Midbrain (tissue), 1 donor: ENCODE results near the gene GBE1.

Source experiments
- DNase-seq: peaks from one replicate; lab custom pipeline; 2025; lab: John Stamatoyannopoulos, UW

Gene GBE1

GRCh38 chr3:81699536-81700320 lies 61.7 kb downstream of the GBE1 start:
- peak; percentile 19 for DNase-seq

DNA sequence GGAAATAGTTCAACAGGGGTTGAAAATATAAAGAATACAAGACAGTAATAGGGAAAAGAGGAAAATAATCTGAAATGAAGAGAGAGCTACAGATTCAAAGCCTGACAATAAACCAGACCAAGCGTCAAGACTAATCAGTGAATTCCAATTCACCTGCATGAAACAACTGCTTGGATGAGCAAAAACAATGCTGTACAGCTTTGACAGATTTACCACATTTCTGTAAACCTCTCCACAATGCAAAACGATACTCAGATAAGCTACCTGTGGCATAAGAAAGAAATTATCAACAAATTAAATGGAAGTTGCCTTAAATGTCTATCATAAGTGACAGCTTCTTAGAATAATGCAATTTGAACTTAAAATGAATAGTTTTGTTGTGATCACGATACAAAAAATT lies 65.4 kb downstream of the GBE1 start:
- DNase-seq: no peak

DNA sequence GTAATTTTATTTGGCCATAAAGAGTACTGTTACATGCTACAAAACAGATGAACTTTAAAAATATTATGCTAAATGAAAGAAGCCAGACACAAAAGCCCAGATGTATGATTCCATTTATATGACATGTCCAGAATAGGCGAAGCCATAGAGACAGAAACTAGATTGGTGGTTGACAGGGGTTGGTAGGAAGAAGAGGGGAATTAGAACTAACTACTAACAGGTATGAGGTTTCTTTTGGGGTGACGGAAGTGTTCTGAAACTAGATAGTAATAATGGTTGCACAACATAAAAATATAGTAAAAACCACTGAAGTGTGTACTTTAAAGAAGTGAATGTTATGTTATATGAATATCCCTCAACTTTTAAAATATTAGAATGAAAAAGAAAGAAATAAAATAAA lies 66.1 kb downstream of the GBE1 start:
- DNase-seq: no peak

DNA sequence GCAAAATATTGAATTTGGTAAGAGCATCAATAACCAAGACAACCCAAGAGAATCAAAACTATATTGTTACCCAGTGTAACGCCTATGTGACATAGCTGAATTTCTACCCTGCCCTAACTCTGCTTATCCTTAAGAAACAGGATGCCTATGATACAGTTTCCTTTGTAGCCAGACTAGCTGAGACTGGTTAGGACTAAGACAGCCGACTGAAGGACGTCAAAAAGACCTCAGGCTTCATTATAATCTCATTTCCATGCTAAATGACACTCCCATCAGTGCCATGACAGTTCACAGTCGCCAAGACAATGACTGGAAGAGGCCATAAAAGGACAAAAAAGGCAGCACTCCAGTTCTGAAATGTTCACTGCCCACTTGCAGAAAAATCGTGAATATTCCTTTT lies 66.8 kb downstream of the GBE1 start:
- no peak for DNase-seq

GRCh38 chr3:81692766-81693165 lies 68.7 kb downstream of the GBE1 start:
- DNase-seq: no peak

- no peak for DNase-seq
These were observed 71.8 kb downstream of the GBE1 start for GRCh38 chr3:81689617-81690016.

- DNase-seq: no peak
These were observed 76.6 kb downstream of the GBE1 start for GRCh38 chr3:81684751-81685395.

DNA sequence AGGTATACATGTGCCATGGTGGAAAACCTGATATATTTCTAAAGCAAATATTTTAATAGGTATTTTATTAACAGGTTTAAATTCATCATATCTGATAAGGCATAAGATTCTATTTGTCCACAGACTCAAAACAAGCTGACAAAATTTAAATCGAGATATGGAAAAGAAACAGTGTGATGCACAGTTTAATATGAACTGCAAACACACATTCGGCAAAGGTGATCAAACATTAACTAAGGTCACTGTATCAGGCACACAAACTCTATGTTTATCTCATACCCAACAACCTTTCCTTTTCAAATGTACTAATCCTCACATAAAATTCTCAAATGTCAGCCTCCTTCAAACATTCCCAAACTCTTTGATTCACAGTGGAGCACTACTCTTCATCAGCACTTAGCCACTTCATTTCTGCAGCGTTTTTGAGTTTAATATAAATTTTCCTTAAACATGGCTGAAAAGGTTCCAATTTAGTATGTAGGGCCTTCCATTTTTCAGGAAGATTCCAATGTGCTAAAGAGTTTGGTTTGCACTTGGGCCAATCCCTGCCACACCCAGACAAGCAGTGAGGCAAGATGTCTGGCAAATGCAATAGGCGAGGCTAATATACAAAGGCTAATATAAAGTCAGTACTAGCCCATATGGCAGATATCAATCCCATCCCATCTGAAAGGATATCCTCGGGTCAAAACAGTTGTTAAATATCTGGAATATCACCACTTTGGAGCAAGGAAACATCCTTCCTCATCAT lies 84.6 kb downstream of the GBE1 start:
- DNase-seq: no peak

DNA sequence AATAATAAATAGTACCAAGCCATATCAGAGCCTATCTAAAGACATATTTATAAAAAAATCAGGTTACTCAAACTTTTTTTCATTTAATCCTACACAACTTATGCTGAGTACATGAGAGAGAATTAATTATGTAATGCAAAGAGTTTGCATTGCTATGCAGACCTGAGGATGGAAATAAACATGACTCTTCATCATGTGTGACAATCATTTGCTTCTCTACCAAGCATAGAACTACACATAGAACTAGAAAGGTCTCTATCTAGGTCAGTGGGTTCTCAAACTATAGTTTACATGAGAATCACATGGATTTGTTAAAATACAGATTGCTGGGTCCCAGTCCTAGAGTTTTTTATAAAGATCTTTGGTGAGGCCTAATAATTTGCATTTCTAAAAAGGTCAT lies 86.8 kb downstream of the GBE1 start:
- DNase-seq: no peak

GRCh38 chr3:81668283-81668682 lies 93.2 kb downstream of the GBE1 start:
- no peak for DNase-seq

DNA sequence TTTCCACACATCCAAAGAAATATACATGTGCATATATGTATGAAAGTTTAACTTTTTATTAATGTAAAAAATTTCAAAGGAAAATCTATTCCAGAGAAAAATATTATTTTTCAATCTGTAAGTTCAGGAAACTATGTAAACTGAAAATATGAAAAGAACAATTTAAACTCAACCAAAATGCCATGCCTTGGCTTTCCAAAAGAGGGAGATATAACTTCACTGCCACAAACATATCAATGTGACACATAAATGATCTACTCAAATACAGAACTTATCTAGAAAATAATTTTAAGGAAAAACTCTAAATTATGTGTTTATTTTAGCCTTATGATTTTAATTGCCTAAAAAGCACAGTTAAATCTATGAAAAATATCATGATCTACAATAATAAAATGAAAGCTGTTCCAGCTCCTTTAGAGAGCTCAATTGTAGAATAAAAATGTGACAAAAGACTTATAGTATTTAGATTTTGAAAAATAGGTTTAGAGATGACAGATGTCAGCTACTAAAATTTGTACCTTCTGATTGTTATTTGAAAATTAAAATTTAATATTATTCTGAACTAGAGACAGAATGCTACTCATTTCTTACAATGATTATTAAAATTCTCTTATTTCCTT lies 94.8 kb downstream of the GBE1 start:
- peak; percentile 22 for DNase-seq

DNA sequence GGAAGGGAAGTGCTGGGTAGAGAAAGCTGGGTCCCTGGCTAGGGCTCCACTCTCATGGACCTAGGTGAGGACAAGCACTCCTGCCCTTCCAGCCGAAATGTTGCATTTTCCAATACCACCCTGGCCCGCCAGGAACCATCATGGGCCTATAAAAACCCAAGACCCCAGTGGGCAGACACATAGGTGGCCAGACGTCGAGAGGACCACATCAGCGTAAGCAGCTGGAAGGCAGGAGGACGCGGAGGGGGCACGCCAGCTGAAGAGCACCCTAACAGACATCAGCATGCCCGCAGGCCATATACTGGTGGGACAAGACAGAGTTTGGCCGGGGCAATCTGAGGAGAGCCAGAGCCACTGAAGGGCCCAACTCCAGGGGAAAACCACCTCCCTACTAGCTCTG lies 98.3 kb downstream of the GBE1 start:
- no peak for DNase-seq

DNA sequence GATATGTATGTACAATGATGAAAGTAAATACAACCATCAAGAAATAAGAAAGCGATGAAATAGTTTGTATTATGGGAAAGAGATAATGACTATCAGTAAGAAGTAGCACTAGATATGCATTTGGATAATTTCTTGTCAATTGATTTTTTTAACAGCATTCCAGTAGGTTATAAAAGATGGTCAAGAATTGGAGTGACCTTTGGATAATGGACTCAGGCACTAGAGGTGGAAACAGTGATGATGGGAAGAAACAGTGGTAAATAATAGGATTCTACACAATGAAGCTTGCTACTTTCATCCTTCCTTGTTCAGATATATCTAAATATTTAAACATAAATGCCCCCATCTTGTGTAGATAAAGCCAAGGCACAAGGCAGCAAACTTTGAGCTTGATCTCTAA lies 101.4 kb downstream of the GBE1 start:
- no peak for DNase-seq

- no peak for DNase-seq
These were observed 103.0 kb downstream of the GBE1 start for GRCh38 chr3:81658322-81658997.

DNA sequence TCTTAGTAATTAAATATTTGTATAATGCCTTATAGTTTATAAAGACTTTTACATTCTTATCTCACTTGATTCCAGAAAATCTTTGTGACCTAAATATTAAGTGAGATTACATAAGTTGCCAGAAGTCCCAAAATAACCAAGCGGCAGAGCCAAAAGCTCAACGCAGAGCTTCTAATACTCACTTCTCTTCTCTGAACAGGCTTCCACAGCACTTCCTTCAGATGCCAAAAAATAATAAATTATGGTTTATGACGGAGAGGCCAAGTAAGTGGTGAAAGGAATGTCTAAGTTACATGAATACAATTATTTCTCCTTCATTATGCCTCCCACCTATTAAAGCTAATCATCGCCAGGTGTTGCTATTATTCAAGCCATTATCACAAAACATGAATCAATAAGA lies 110.3 kb downstream of the GBE1 start:
- no peak for DNase-seq

- no peak for DNase-seq
These were observed 111.3 kb downstream of the GBE1 start for GRCh38 chr3:81650187-81650586.

- no peak for DNase-seq
These were observed 116.2 kb downstream of the GBE1 start for GRCh38 chr3:81645248-81645647.

DNA sequence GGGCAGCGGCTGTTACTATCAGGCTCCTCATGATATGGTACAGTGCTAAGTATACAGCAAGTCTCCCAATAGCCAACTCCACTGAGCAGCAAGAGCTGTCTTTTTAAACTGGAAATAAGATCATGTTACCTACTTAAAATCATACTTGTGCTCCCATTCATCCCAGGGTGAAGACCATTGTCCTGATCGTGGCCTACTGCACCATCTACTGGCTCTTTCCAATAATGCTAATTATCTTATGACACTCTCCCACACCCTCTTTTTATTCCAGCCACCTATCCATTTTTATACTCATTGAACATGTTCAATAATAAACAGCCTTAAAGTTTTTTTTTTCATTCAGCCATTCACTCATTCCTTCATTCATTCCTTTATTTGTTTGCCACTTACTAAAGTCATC lies 117.7 kb downstream of the GBE1 start:
- peak; percentile 9 for DNase-seq

DNA sequence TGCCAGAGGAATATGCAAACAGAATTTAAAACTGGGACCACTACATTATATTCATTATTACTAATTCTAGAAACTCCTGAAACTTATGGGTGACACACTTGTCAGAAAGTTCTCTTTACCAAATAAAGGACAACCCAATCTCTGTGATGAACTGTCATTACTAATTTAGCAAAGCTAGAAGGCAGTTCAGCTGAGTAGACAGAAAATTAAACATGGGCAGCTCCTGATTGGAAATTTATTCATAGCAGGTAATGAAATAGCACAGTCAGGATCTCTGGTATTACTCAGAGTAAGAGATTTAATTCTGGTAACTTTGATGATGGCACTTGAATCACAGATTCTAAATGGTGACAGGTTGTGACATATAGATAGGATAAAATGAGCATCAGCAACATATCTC lies 123.0 kb downstream of the GBE1 start:
- DNase-seq: no peak

DNA sequence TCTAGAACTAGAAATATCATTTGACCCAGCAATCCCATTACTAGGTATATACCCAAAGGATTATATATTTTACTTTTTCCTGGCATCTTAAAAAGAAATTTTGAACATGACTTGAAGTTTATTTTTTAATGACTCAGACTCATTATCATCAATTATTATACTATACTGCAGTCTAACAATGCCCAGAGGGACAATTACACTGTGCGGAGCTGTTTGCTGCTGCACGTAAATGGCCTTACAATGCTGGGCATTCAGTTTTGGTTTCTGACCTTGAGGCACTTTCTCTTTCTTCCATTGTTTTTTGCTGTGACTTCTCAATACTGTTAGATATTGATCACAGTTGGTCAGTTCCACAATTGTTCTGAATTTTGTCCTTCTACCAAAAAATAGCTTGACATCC lies 128.8 kb downstream of the GBE1 start:
- DNase-seq: no peak

DNA sequence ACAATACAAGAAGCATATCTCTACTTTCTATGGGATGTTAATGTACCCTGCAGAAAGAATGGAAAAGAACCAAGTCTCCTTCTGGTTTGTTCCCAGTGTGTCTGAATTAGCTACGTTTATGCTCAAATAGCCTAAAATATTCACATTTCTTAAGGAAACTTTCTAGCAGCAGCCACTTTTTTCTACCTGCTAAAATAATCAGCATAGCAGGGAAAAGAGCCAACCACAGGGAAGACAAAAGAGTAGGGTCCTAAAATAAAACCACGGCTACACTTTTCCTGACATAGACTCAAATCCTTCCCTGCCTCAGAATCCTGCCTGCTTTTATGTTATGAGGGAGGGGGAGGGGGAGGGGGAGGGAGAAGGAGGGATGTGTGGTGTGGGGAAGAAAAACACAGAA lies 136.7 kb downstream of the GBE1 start:
- DNase-seq: no peak

DNA sequence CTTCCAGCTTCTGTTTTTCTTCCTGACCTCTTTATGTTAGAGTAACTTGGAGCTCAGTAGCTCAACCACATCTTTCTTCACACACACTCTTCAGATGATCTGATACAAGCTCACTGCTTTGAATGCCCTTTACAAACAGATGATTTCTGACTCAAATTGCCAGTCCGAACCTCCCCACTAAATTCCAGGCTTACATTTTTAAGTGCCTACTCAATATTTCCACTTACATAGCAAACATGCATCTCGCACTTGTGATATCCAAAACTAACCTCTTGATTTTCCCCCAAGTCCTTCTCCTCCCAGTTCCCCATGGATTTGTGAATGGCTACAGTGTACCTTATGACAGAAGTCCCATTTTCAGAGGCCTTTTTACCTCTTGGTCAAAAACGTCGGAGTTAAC lies 139.1 kb downstream of the GBE1 start:
- DNase-seq: no peak
